ENCODE measurements around the gene STAC2. TPM values are rescaled to one million over a fixed set of nuclear protein-coding genes. Genes with fewer than 3 reads are reported as not detected.
"Not testable (repeated sequence)": the region's sequence is repeated elsewhere in the genome, so short reads cannot be mapped to it uniquely, and the experiment has no call there.

STAC2 gene
- total RNA-seq, 4 donors from 2014 or later = 0.27 to 0.66 TPM; not detected in 2

GRCh38 chr17:39251997-39252396 is 26.3 kb upstream of the STAC2 start:
- no peak for TF ChIP-seq CTCF (IDR thresholded peaks at IDR 0.05)
- TF ChIP-seq POLR2A (IDR thresholded peaks at IDR 0.05) = no peak
- Histone ChIP-seq H3K27ac (no peak overlapping the region), H3K4me3 (no peak overlapping the region), H3K4me1 (no peaks in the 10 kb centered on the region), H3K9me3 (no peaks in the 10 kb centered on the region), H3K27me3 (no peaks in the 10 kb centered on the region), H3K36me3 (peaks cover 0 to 35% (median 0%) of the 10 kb centered on the region in 3 donors)
- no peak for DNase-seq

- peaks cover 0 to 35% (median 0%) of the 10 kb centered on the region in 3 donors for H3K36me3 ChIP-seq
- not testable (repeated sequence) for DNase-seq, H3K27me3 ChIP-seq, H3K9me3 ChIP-seq, H3K27ac ChIP-seq, H3K4me3 ChIP-seq, H3K4me1 ChIP-seq
These were observed 24.3 kb upstream of the STAC2 start for GRCh38 chr17:39250076-39250475.

- Histone ChIP-seq H3K36me3 (peaks cover 0 to under 1% (median 0%) of the 10 kb centered on the region in 3 donors), H3K27ac (no peak overlapping the region), H3K4me3 (no peak overlapping the region), H3K4me1 (peaks cover 0 to 7% (median 3%) of the 10 kb centered on the region in 4 donors), H3K27me3 (no peaks in the 10 kb centered on the region), H3K9me3 (no peaks in the 10 kb centered on the region)
- TF ChIP-seq POLR2A (IDR thresholded peaks at IDR 0.05) = no peak
- peak in 1 of 6 experiments; percentile 8 for TF ChIP-seq CTCF (IDR thresholded peaks at IDR 0.05)
- no peak for DNase-seq
These were observed 20.5 kb upstream of the STAC2 start for GRCh38 chr17:39246274-39246673.

GRCh38 chr17:39244600-39245570 is 19.1 kb upstream of the STAC2 start:
- Histone ChIP-seq H3K36me3 (no peaks in the 10 kb centered on the region), H3K4me1 (peaks cover 0 to 7% (median 3%) of the 10 kb centered on the region in 4 donors), H3K27ac (no peak overlapping the region), H3K27me3 (no peaks in the 10 kb centered on the region), H3K9me3 (no peaks in the 10 kb centered on the region), H3K4me3 (no peak overlapping the region)
- peak; percentile 85 to 96 (median 92) for DNase-seq
- TF ChIP-seq CTCF (IDR thresholded peaks at IDR 0.05) (peak; percentile 88 to 94 (median 92)), POLR2A (IDR thresholded peaks at IDR 0.05) (no peak)

- H3K27ac ChIP-seq = no peak overlapping the region
- TF ChIP-seq POLR2A (IDR thresholded peaks at IDR 0.05) = no peak
- TF ChIP-seq CTCF (IDR thresholded peaks at IDR 0.05) = no peak
- no peak overlapping the region for H3K4me3 ChIP-seq
- H3K27me3 ChIP-seq = no peaks in the 10 kb centered on the region
- H3K9me3 ChIP-seq = no peaks in the 10 kb centered on the region
- peaks cover 0 to 7% (median 3%) of the 10 kb centered on the region in 4 donors for H3K4me1 ChIP-seq
- H3K36me3 ChIP-seq = no peaks in the 10 kb centered on the region
- peak in 2 of 3 donors; percentile 60 to 69 for DNase-seq
These were observed 18.4 kb upstream of the STAC2 start for GRCh38 chr17:39244016-39244599.

GRCh38 chr17:39243155-39243554 is 17.4 kb upstream of the STAC2 start:
- no peak overlapping the region for H3K27ac ChIP-seq
- H3K9me3 ChIP-seq = no peaks in the 10 kb centered on the region
- H3K4me1 ChIP-seq = peaks cover 0 to 7% (median 3%) of the 10 kb centered on the region in 4 donors
- no peak overlapping the region for H3K4me3 ChIP-seq
- no peak for DNase-seq
- H3K36me3 ChIP-seq = no peaks in the 10 kb centered on the region
- TF ChIP-seq POLR2A (IDR thresholded peaks at IDR 0.05) = no peak
- no peak for TF ChIP-seq CTCF (IDR thresholded peaks at IDR 0.05)
- no peaks in the 10 kb centered on the region for H3K27me3 ChIP-seq

Data from Peyer's patch (tissue), 4 donors.